ENCODE measurements around the gene KRT10. TPM values are rescaled to one million over a fixed set of nuclear protein-coding genes. Genes with fewer than 3 reads are reported as not detected.

The KRT10 gene
- total RNA-seq, 1 experiment from 2014 or later: 28.4 TPM

DNA sequence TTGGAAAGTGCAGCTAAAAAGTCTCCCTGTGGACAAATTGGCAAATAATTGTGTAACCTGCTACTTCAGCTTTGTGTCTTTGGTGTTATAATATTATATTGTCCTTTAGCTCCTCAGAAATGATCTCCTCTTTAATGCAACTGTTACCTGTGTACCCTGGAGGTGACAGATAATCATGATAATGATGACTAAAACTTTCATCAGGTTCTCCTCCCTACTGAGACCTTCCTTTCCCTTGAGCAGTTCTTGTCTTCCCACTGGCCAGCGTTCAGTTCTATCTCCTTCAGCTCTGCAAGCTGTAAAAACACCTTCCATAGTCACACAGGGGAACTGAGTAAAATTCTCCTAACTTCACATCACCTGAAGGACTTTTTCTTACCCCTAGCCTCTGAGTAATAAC lies 29.9 kb upstream of the KRT10 start:
- TF ChIP-seq, protein P1, sequence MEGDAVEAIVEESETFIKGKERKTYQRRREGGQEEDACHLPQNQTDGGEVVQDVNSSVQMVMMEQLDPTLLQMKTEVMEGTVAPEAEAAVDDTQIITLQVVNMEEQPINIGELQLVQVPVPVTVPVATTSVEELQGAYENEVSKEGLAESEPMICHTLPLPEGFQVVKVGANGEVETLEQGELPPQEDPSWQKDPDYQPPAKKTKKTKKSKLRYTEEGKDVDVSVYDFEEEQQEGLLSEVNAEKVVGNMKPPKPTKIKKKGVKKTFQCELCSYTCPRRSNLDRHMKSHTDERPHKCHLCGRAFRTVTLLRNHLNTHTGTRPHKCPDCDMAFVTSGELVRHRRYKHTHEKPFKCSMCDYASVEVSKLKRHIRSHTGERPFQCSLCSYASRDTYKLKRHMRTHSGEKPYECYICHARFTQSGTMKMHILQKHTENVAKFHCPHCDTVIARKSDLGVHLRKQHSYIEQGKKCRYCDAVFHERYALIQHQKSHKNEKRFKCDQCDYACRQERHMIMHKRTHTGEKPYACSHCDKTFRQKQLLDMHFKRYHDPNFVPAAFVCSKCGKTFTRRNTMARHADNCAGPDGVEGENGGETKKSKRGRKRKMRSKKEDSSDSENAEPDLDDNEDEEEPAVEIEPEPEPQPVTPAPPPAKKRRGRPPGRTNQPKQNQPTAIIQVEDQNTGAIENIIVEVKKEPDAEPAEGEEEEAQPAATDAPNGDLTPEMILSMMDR (conservative IDR thresholded peaks at IDR 0.05): no peak
- H3T11ph ChIP-seq (ENCODE audit: low read length): no peak overlapping the region
- no peaks in the 10 kb centered on the region for H3K36me3 Mint-ChIP-seq (ENCODE audit: insufficient read depth in 1 of 3, low read depth in 3 of 3)
- DNase-seq: no peak
- no CpG with 5 or more reads among the region's 1 CpG for WGBS (ENCODE audit: extremely low coverage, insufficient read length, low lambda C conversion rate)
- no peaks in the 10 kb centered on the region for H3K9me3 ChIP-seq (ENCODE audit: control insufficient read depth, low read depth, low read length)
- no peaks in the 10 kb centered on the region; the same call in 1 of the 2 replicates for H3K4me1 ChIP-seq (ENCODE audit: insufficient read depth, low read length)
- H3K4me2 ChIP-seq (ENCODE audit: insufficient read depth, insufficient read length, low read length): no peak overlapping the region
- H3K27ac Mint-ChIP-seq: no peak overlapping the region; a peak in 1 of 7 replicates
- H3K56ac ChIP-seq (ENCODE audit: insufficient read length, low read depth, low read length): no peak overlapping the region
- H4K5ac ChIP-seq (ENCODE audit: insufficient read length, low read depth, low read length): no peak overlapping the region
- no peaks in the 10 kb centered on the region for H3K23me2 ChIP-seq (ENCODE audit: insufficient read length, low read depth, low read length, poor library complexity, severe bottlenecking)
- no peaks in the 10 kb centered on the region for H3K9me3 Mint-ChIP-seq
- H2AFZ ChIP-seq (ENCODE audit: low read length): no peak overlapping the region
- H2BK15ac ChIP-seq (ENCODE audit: low read depth, low read length): no peak overlapping the region
- H4K20me1 ChIP-seq (ENCODE audit: control insufficient read depth, insufficient read depth, insufficient read length): no peaks in the 10 kb centered on the region
- no peak overlapping the region for H3K14ac ChIP-seq (ENCODE audit: insufficient read depth, low read length)
- no peak overlapping the region for H3K18ac ChIP-seq (ENCODE audit: insufficient read length, low read depth, low read length)
- peaks cover 11% of the 10 kb centered on the region for H3K27me3 Mint-ChIP-seq (ENCODE audit: low read depth)
- H3K23ac ChIP-seq (ENCODE audit: insufficient read length, low read depth, low read length): no peak overlapping the region
- H2BK20ac ChIP-seq (ENCODE audit: low read depth, low read length, poor library complexity, severe bottlenecking): no peak overlapping the region
- H3K79me1 ChIP-seq (ENCODE audit: insufficient read depth, low read depth, low read length, poor library complexity, severe bottlenecking): no peaks in the 10 kb centered on the region
- no peaks in the 10 kb centered on the region for H3K79me2 ChIP-seq (ENCODE audit: insufficient read depth, low read length)
- H4K8ac ChIP-seq (replicated peaks; ENCODE audit: insufficient read length, low read depth, low read length): no peak overlapping the region
- H4K91ac ChIP-seq (ENCODE audit: insufficient read length, low read depth, low read length): no peak overlapping the region
- H2BK120ac ChIP-seq (ENCODE audit: low read depth, low read length, poor library complexity, severe bottlenecking): no peak overlapping the region
- H2BK5ac ChIP-seq (ENCODE audit: insufficient read length, low read length): no peak overlapping the region
- no peak overlapping the region for H2BK12ac ChIP-seq (ENCODE audit: insufficient read length, low read depth, low read length)
- H3K4me3 Mint-ChIP-seq: no peak overlapping the region
- no peak overlapping the region for H3K27ac ChIP-seq (ENCODE audit: insufficient read length, low read depth, low read length)
- no peak overlapping the region for H2AK5ac ChIP-seq (ENCODE audit: insufficient read length, low read length)
- no peak overlapping the region for H3K4ac ChIP-seq (ENCODE audit: low read depth, low read length)
- H3K27me3 ChIP-seq (ENCODE audit: insufficient read depth, low read length): no peaks in the 10 kb centered on the region
- H3K9ac ChIP-seq (ENCODE audit: extremely low read depth, insufficient read length, low read length): no peak overlapping the region
- peaks cover 20 to 22% of the 10 kb centered on the region in 2 experiments for H3K4me1 Mint-ChIP-seq

Data from H9 (cell line).